Activated naive CD8-positive, alpha-beta T cell treated with anti-CD3 and anti-CD28 coated beads, Interleukin-2, amount 50 U/mL, for 24 hours (primary cell): Measurements from ENCODE around the gene H1-8.
"Not testable (repeated sequence)": the region's sequence is repeated elsewhere in the genome, so short reads cannot be mapped to it uniquely, and the experiment has no call there.

ENCODE experiments used
- ATAC-seq: fragments of 150-1000 bp; cut with Tn5 transposase; one replicate; pipeline ENCODE4 v1.10.0; 2021
- DNase-seq: peaks from one replicate; pipeline ENCODE4 v3.0.0; 2021
- H3K27ac Mint-ChIP-seq: one replicate; pipeline ENCODE4 v1.8.0; 2021; ENCODE audit warnings: mild to moderate bottlenecking, mixed read lengths
- H3K27me3 Mint-ChIP-seq: one replicate; pipeline ENCODE4 v1.8.0; 2021; ENCODE audit warnings: mixed read lengths
- H3K36me3 Mint-ChIP-seq: one replicate; pipeline ENCODE4 v1.8.0; 2021; ENCODE audit warnings: low read depth, mixed read lengths
- H3K4me1 Mint-ChIP-seq: one replicate; pipeline ENCODE4 v1.8.0; 2021; ENCODE audit warnings: mixed read lengths
- H3K4me3 Mint-ChIP-seq: one replicate; pipeline ENCODE4 v1.8.0; 2021; ENCODE audit warnings: mild to moderate bottlenecking, moderate library complexity, mixed read lengths
- H3K9me3 Mint-ChIP-seq: one replicate; pipeline ENCODE4 v1.8.0; 2021; ENCODE audit warnings: mixed read lengths

H1-8 gene

GRCh38 chr3:129506231-129506742 lies 36.7 kb upstream of the H1-8 start:
- ATAC-seq, result no peak
- no peak for DNase-seq
- no peaks in the 10 kb centered on the region for H3K36me3 Mint-ChIP-seq
- no peak overlapping the region for H3K4me3 Mint-ChIP-seq
- no peaks in the 10 kb centered on the region for H3K9me3 Mint-ChIP-seq
- no peaks in the 10 kb centered on the region for H3K27me3 Mint-ChIP-seq
- H3K4me1 Mint-ChIP-seq, result no peaks in the 10 kb centered on the region
- H3K27ac Mint-ChIP-seq, result no peak overlapping the region

- DNase-seq (no peak), ATAC-seq (no peak)
- H3K4me3 Mint-ChIP-seq, result no peak overlapping the region
- no peaks in the 10 kb centered on the region for H3K9me3 Mint-ChIP-seq
- no peaks in the 10 kb centered on the region for H3K36me3 Mint-ChIP-seq
- H3K27ac Mint-ChIP-seq, result no peak overlapping the region
- H3K27me3 Mint-ChIP-seq, result no peaks in the 10 kb centered on the region
- H3K4me1 Mint-ChIP-seq, result no peaks in the 10 kb centered on the region
Observed at GRCh38 chr3:129507181-129507831, 35.7 kb upstream of the H1-8 start.

- DNase-seq (no peak), ATAC-seq (no peak)
- H3K27me3 Mint-ChIP-seq, result no peaks in the 10 kb centered on the region
- no peaks in the 10 kb centered on the region for H3K4me1 Mint-ChIP-seq
- no peaks in the 10 kb centered on the region for H3K36me3 Mint-ChIP-seq
- H3K9me3 Mint-ChIP-seq, result no peaks in the 10 kb centered on the region
- no peak overlapping the region for H3K27ac Mint-ChIP-seq
- no peak overlapping the region for H3K4me3 Mint-ChIP-seq
Observed at GRCh38 chr3:129512595-129512994, 30.4 kb upstream of the H1-8 start.

- no peak for DNase-seq
- Mint-ChIP-seq H3K4me3 (no peak overlapping the region), H3K27ac (no peak overlapping the region), H3K9me3 (no peaks in the 10 kb centered on the region), H3K4me1 (no peaks in the 10 kb centered on the region), H3K27me3 (no peaks in the 10 kb centered on the region), H3K36me3 (no peaks in the 10 kb centered on the region)
- no peak for ATAC-seq
Observed at GRCh38 chr3:129513705-129514104, 29.3 kb upstream of the H1-8 start.

GRCh38 chr3:129514110-129514509 lies 28.9 kb upstream of the H1-8 start:
- Mint-ChIP-seq H3K4me1 (no peaks in the 10 kb centered on the region), H3K36me3 (no peaks in the 10 kb centered on the region), H3K27me3 (no peaks in the 10 kb centered on the region), H3K9me3 (no peaks in the 10 kb centered on the region), H3K4me3 (no peak overlapping the region), H3K27ac (no peak overlapping the region)
- no peak for ATAC-seq
- no peak for DNase-seq

- H3K4me3 Mint-ChIP-seq, result no peak overlapping the region
- no peaks in the 10 kb centered on the region for H3K36me3 Mint-ChIP-seq
- H3K27me3 Mint-ChIP-seq, result no peaks in the 10 kb centered on the region
- no peak for DNase-seq
- H3K4me1 Mint-ChIP-seq, result no peaks in the 10 kb centered on the region
- H3K27ac Mint-ChIP-seq, result no peak overlapping the region
- H3K9me3 Mint-ChIP-seq, result no peaks in the 10 kb centered on the region
- ATAC-seq, result no peak
Observed at GRCh38 chr3:129514563-129514962, 28.4 kb upstream of the H1-8 start.

- not testable (repeated sequence) for H3K4me3 Mint-ChIP-seq, H3K4me1 Mint-ChIP-seq, H3K27me3 Mint-ChIP-seq, H3K9me3 Mint-ChIP-seq, H3K27ac Mint-ChIP-seq, DNase-seq, ATAC-seq, H3K36me3 Mint-ChIP-seq
Observed at GRCh38 chr3:129515108-129515820, 27.7 kb upstream of the H1-8 start.

- H3K36me3 Mint-ChIP-seq, DNase-seq, ATAC-seq, H3K4me3 Mint-ChIP-seq, H3K27ac Mint-ChIP-seq, H3K4me1 Mint-ChIP-seq, H3K27me3 Mint-ChIP-seq, H3K9me3 Mint-ChIP-seq: not testable (repeated sequence)
Observed at GRCh38 chr3:129515821-129516432, 27.0 kb upstream of the H1-8 start.

- Mint-ChIP-seq H3K36me3 (no peaks in the 10 kb centered on the region), H3K27ac (no peak overlapping the region)
- no peak for DNase-seq
Observed at GRCh38 chr3:129517516-129517915, 25.5 kb upstream of the H1-8 start.

GRCh38 chr3:129518038-129518561 lies 24.9 kb upstream of the H1-8 start:
- H3K4me1 Mint-ChIP-seq, result no peaks in the 10 kb centered on the region
- no peak overlapping the region for H3K27ac Mint-ChIP-seq
- H3K36me3 Mint-ChIP-seq, result no peaks in the 10 kb centered on the region
- H3K9me3 Mint-ChIP-seq, result no peaks in the 10 kb centered on the region
- no peak overlapping the region for H3K4me3 Mint-ChIP-seq
- no peak for ATAC-seq
- H3K27me3 Mint-ChIP-seq, result no peaks in the 10 kb centered on the region
- DNase-seq, result no peak

More at GRCh38 chr3:129517516-129517915, 25.5 kb upstream of the H1-8 start:
- no peaks in the 10 kb centered on the region for H3K4me1 Mint-ChIP-seq
- no peaks in the 10 kb centered on the region for H3K9me3 Mint-ChIP-seq
- no peak for ATAC-seq
- H3K27me3 Mint-ChIP-seq, result no peaks in the 10 kb centered on the region
- H3K4me3 Mint-ChIP-seq, result no peak overlapping the region

GRCh38 chr3:129518581-129518980 lies 24.4 kb upstream of the H1-8 start:
- Mint-ChIP-seq H3K27ac (no peak overlapping the region), H3K36me3 (no peaks in the 10 kb centered on the region), H3K4me1 (no peaks in the 10 kb centered on the region), H3K4me3 (no peak overlapping the region), H3K27me3 (no peaks in the 10 kb centered on the region), H3K9me3 (no peaks in the 10 kb centered on the region)
- ATAC-seq (no peak), DNase-seq (no peak)

GRCh38 chr3:129519449-129519848 lies 23.5 kb upstream of the H1-8 start:
- Mint-ChIP-seq H3K27me3 (no peaks in the 10 kb centered on the region), H3K9me3 (no peaks in the 10 kb centered on the region), H3K4me3 (no peak overlapping the region), H3K27ac (no peak overlapping the region), H3K4me1 (no peaks in the 10 kb centered on the region), H3K36me3 (no peaks in the 10 kb centered on the region)
- DNase-seq, result no peak
- no peak for ATAC-seq

GRCh38 chr3:129519896-129520715 lies 22.9 kb upstream of the H1-8 start:
- H3K4me1 Mint-ChIP-seq, result peaks cover 3% of the 10 kb centered on the region
- no peak overlapping the region for H3K27ac Mint-ChIP-seq
- DNase-seq, result no peak
- H3K9me3 Mint-ChIP-seq, result no peaks in the 10 kb centered on the region
- no peak overlapping the region for H3K4me3 Mint-ChIP-seq
- no peaks in the 10 kb centered on the region for H3K36me3 Mint-ChIP-seq
- no peak for ATAC-seq
- no peaks in the 10 kb centered on the region for H3K27me3 Mint-ChIP-seq

- Mint-ChIP-seq H3K4me3 (no peak overlapping the region), H3K4me1 (peaks cover 6% of the 10 kb centered on the region), H3K36me3 (no peaks in the 10 kb centered on the region), H3K27ac (no peak overlapping the region), H3K27me3 (no peaks in the 10 kb centered on the region), H3K9me3 (no peaks in the 10 kb centered on the region)
- no peak for ATAC-seq
- DNase-seq, result no peak
Observed at GRCh38 chr3:129520960-129521359, 22.0 kb upstream of the H1-8 start.
